Right lobe of liver (tissue), 4 donors: ENCODE data around the gene STPG1.
"Not testable (repeated sequence)": the region's sequence is repeated elsewhere in the genome, so short reads cannot be mapped to it uniquely, and the experiment has no call there.

Experiments used
- POLR2A ChIP-seq: fragments of 450-650 bp; IDR thresholded peaks from one replicate; pipeline ENCODE4 v1.6.1; 2017; ENCODE audit warnings: antibody characterized with exemption, mild to moderate bottlenecking
- TF ChIP-seq, protein P1 (sequence below), 4 donors: fragments of 200-600 bp in 3 of 4; fragments of 450-650 bp in 1 of 4; IDR thresholded peaks; one replicate each; pipeline versions ENCODE4 v1.5.1 to v1.8.0; 2016 to 2022; ENCODE audit warnings: antibody characterized with exemption in 4 of 4, mild to moderate bottlenecking in 2 of 4
- donor health status: DM: no; HTN: no; CAD: no.
- donor health status: DM: no; HTN: no; CAD: no.
- donor health status: DM: no; HTN: yes; CAD: no.

DNA sequence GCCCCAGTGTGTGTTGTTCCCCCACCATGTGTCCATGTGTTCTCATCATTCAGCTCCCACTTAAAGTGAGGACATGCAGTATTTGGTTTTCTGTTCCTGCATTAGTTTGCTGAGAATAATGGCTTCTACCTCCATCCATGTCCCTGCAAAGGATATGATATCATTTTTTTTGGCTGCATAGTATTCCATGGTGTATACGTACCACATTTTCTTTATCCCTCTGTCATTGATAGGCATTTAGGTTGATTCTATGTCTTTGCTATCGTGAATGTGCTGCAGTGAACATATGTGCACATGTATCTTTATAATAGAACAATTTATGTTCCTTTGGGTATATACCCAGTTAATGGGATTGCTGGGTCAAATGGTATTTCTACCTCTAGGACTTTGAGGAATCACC lies 32.9 kb upstream of the STPG1 start:
- TF ChIP-seq, protein P1, sequence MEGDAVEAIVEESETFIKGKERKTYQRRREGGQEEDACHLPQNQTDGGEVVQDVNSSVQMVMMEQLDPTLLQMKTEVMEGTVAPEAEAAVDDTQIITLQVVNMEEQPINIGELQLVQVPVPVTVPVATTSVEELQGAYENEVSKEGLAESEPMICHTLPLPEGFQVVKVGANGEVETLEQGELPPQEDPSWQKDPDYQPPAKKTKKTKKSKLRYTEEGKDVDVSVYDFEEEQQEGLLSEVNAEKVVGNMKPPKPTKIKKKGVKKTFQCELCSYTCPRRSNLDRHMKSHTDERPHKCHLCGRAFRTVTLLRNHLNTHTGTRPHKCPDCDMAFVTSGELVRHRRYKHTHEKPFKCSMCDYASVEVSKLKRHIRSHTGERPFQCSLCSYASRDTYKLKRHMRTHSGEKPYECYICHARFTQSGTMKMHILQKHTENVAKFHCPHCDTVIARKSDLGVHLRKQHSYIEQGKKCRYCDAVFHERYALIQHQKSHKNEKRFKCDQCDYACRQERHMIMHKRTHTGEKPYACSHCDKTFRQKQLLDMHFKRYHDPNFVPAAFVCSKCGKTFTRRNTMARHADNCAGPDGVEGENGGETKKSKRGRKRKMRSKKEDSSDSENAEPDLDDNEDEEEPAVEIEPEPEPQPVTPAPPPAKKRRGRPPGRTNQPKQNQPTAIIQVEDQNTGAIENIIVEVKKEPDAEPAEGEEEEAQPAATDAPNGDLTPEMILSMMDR (IDR thresholded peaks at IDR 0.05) = not testable (repeated sequence)
- not testable (repeated sequence) for TF ChIP-seq POLR2A
